Measurements from ENCODE around the gene DHX58.

The DHX58 gene

DNA sequence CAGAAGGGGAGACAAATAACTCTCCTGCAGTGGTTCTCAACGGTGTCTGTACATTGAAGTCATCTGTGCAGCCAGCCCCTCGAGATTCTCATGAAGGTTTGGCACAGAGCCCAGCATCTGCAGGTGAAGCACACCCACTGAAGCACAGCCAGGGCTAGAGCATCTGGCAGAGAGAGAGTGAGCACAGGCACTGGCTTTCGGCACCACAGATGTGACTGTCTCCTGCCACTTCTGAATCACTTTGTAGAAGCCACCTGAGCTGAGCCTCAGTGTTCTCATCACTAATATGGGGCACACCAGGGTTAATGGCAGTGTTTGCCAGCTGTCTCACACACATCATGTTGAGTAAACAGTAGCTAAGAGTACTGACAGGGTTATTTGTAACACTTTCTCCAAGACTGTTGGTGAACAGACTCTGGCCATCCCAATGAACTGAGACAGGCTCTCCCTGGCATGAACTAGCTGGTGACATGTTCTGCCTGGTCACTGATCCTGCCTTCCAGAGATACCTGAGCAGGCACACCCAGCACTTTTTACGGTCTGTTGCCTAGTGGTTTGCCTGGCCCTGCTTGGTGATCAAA, 21.0 kb upstream of the DHX58 start:
- peak; percentile 85 for DNase-seq
- Histone ChIP-seq H3K4me3 (ENCODE audit: low read length) (no peak overlapping the region), H3K4me2 (ENCODE audit: low read depth, low read length) (peak overlapping the region; percentile 23; the same call in 1 of the 2 replicates), H2AFZ (ENCODE audit: low read length) (no peak overlapping the region), H3K27me3 (replicated peaks; ENCODE audit: insufficient read depth, low read length) (no peaks in the 10 kb centered on the region), H3F3A (ENCODE audit: insufficient read depth, low read length) (peaks cover 20% of the 10 kb centered on the region), H3K79me2 (ENCODE audit: low read length) (peaks cover 76% of the 10 kb centered on the region), H4K20me1 (ENCODE audit: insufficient read depth, low read length) (no peaks in the 10 kb centered on the region), H3K9me2 (replicated peaks; ENCODE audit: insufficient read depth, low read length) (no peaks in the 10 kb centered on the region), H3K9ac (ENCODE audit: low read length) (no peak overlapping the region), H3K36me3 (replicated peaks; ENCODE audit: insufficient read depth, low read length) (peaks cover 7% of the 10 kb centered on the region), H3K27ac (ENCODE audit: low read length) (peak overlapping the region; percentile 56; the same call in 1 of the 2 replicates), H3K9me3 (replicated peaks; ENCODE audit: insufficient read depth, low read length) (no peaks in the 10 kb centered on the region), H3K4me1 (ENCODE audit: low read length) (peaks cover 27% of the 10 kb centered on the region)
- TF ChIP-seq EZH2phosphoT487 (IDR thresholded peaks at IDR 0.05; ENCODE audit: low read length) (no peak), EZH2 (optimal IDR thresholded peaks at IDR 0.05; ENCODE audit: low read depth, low read length) (no peak)
- TF ChIP-seq, protein P1, sequence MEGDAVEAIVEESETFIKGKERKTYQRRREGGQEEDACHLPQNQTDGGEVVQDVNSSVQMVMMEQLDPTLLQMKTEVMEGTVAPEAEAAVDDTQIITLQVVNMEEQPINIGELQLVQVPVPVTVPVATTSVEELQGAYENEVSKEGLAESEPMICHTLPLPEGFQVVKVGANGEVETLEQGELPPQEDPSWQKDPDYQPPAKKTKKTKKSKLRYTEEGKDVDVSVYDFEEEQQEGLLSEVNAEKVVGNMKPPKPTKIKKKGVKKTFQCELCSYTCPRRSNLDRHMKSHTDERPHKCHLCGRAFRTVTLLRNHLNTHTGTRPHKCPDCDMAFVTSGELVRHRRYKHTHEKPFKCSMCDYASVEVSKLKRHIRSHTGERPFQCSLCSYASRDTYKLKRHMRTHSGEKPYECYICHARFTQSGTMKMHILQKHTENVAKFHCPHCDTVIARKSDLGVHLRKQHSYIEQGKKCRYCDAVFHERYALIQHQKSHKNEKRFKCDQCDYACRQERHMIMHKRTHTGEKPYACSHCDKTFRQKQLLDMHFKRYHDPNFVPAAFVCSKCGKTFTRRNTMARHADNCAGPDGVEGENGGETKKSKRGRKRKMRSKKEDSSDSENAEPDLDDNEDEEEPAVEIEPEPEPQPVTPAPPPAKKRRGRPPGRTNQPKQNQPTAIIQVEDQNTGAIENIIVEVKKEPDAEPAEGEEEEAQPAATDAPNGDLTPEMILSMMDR (IDR thresholded peaks at IDR 0.05; ENCODE audit: low read length) = no peak

DNA sequence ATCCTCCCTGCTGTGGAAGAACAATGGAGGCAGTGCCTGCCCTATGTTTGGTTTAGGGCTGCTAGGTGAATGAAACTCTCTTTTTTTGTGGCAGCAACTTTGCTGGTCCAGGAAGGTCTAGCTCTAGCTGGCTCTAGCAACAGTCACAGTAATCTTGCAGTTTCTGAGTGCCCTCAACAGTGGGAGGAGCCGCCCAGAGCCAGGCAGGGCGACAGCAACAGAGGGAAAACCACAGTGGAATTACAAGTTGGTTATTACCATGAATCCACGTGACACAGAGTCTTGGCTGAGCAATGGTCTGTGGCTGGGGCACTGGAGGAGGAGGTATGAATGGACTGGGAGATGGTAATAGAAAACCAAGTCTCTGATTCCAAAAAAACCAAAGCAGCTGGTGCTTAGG, 20.4 kb upstream of the DHX58 start:
- Histone ChIP-seq H3F3A (ENCODE audit: insufficient read depth, low read length) (peaks cover 20% of the 10 kb centered on the region), H3K27me3 (replicated peaks; ENCODE audit: insufficient read depth, low read length) (no peaks in the 10 kb centered on the region), H4K20me1 (ENCODE audit: insufficient read depth, low read length) (no peaks in the 10 kb centered on the region), H3K9ac (ENCODE audit: low read length) (no peak overlapping the region), H3K79me2 (ENCODE audit: low read length) (peaks cover 70% of the 10 kb centered on the region), H3K36me3 (replicated peaks; ENCODE audit: insufficient read depth, low read length) (peaks cover 7% of the 10 kb centered on the region), H2AFZ (ENCODE audit: low read length) (no peak overlapping the region), H3K4me1 (ENCODE audit: low read length) (peaks cover 27% of the 10 kb centered on the region), H3K9me2 (replicated peaks; ENCODE audit: insufficient read depth, low read length) (no peaks in the 10 kb centered on the region), H3K4me2 (ENCODE audit: low read depth, low read length) (peak overlapping the region; percentile 23; the same call in 1 of the 2 replicates), H3K27ac (ENCODE audit: low read length) (peak overlapping the region; percentile 56; the same call in 1 of the 2 replicates), H3K9me3 (replicated peaks; ENCODE audit: insufficient read depth, low read length) (no peaks in the 10 kb centered on the region), H3K4me3 (ENCODE audit: low read length) (no peak overlapping the region)
- DNase-seq = peak; percentile 66
- TF ChIP-seq, protein P1 (IDR thresholded peaks at IDR 0.05; ENCODE audit: low read length) = no peak
- no peak for TF ChIP-seq EZH2phosphoT487 (IDR thresholded peaks at IDR 0.05; ENCODE audit: low read length)
- TF ChIP-seq EZH2 (optimal IDR thresholded peaks at IDR 0.05; ENCODE audit: low read depth, low read length) = no peak

DNA sequence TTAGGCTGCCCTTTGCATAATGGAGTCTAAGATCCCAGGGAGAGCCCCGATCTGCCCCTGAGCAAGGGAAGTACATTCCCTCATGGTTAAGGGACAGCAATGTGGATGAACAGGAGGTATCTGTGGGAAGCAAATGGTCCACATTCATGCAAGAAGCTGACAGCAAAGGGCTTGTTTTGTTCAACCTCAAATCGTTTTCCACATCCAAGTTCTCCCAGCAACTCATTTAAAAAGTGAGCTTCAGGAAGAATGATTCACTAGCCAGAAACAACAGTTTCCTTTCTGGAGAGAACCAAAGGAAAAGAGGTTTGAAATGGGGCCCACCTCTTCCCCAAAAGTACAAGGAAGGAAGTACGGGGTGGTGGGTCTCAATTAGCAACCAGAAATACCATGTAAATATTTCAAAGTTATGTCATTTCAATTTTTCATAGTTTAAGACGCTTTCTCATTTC, 19.5 kb upstream of the DHX58 start:
- Histone ChIP-seq H3K4me1 (ENCODE audit: low read length) (peaks cover 27% of the 10 kb centered on the region), H3K36me3 (replicated peaks; ENCODE audit: insufficient read depth, low read length) (peaks cover 7% of the 10 kb centered on the region), H3K27me3 (replicated peaks; ENCODE audit: insufficient read depth, low read length) (no peaks in the 10 kb centered on the region), H3K79me2 (ENCODE audit: low read length) (peaks cover 63% of the 10 kb centered on the region), H4K20me1 (ENCODE audit: insufficient read depth, low read length) (no peaks in the 10 kb centered on the region), H3K9ac (ENCODE audit: low read length) (no peak overlapping the region), H3K4me3 (ENCODE audit: low read length) (no peak overlapping the region), H3K4me2 (ENCODE audit: low read depth, low read length) (no peak overlapping the region), H3K9me3 (replicated peaks; ENCODE audit: insufficient read depth, low read length) (no peaks in the 10 kb centered on the region), H3F3A (ENCODE audit: insufficient read depth, low read length) (peaks cover 20% of the 10 kb centered on the region), H3K9me2 (replicated peaks; ENCODE audit: insufficient read depth, low read length) (no peaks in the 10 kb centered on the region), H3K27ac (ENCODE audit: low read length) (no peak overlapping the region), H2AFZ (ENCODE audit: low read length) (no peak overlapping the region)
- TF ChIP-seq, protein P1 (IDR thresholded peaks at IDR 0.05; ENCODE audit: low read length) = no peak
- no peak for TF ChIP-seq EZH2phosphoT487 (IDR thresholded peaks at IDR 0.05; ENCODE audit: low read length)
- TF ChIP-seq EZH2 (optimal IDR thresholded peaks at IDR 0.05; ENCODE audit: low read depth, low read length) = no peak
- DNase-seq = no peak
